GM19455 (cell line): ENCODE results near the gene FBXO36.
"Not testable (repeated sequence)": the region's sequence is repeated elsewhere in the genome, so short reads cannot be mapped to it uniquely, and the experiment has no call there.

ENCODE experiments used
- ATAC-seq: cut with Tn5 transposase; IDR thresholded peaks from one replicate; pipeline ENCODE4 v1.9.1; 2021; ENCODE audit not compliant: unreplicated experiment

Gene FBXO36

GRCh38 chr2:229956491-229956890 lies 34.2 kb downstream of the FBXO36 start:
- ATAC-seq: no peak

DNA sequence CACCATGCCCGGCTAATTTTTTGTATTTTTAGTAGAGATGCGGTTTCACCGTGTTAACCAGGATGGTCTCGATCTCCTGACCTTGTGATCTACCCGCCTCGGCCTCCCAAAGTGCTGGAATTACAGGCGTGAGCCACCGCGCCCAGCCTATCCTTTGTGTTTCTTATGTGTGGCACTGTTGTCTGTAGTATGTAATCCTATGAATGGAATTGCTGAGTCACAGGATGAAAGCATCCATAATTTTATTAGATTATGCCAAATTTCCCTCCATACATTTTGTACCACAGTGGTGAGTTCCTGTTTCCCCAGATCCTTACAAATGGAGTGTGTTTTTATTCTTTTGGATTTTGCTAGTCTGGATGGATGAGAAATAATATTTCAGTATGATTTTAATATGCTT lies 41.3 kb downstream of the FBXO36 start:
- ATAC-seq: not testable (repeated sequence)

DNA sequence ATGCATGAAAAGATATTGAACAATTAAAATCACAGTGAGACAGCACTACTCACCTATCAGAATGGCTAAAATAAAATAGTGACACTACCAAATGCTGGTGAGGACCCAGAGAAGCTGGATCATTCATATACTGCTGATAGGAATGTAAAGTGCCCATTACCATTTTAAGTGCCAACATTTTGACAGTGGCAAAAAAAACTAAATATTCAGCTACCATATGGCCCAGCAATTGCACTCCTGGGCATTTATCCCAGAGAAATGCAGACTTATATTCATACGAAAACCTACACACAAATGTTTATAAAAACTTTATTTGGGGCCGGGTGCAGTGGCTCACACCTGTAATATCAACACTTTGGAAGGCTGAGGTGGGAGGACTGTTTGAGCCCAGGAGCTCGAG lies 47.6 kb downstream of the FBXO36 start:
- no peak for ATAC-seq

GRCh38 chr2:229970406-229970805 lies 48.1 kb downstream of the FBXO36 start:
- ATAC-seq: no peak

DNA sequence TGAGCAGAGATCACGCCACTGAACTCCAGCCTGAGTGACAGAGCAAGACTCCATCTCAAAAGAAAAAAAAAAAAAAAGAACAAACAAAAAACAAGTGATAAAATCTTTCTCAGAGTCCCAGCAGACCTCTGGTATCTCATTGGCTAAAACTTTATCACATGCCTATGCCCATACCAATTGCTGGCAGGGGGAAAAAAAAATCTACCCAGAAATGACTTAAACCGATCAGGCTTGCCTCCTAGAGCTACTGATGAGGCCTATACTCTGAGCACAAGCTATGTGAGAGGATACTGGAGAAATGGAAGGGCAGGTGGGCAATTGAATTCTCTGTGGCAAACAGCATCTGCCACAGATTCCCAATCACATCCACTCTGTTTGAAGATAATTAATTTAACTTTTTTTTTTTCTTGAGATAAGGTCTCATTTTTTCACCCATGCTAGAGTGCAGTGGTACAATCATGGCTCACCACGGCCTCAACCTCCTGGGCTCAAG lies 49.0 kb downstream of the FBXO36 start:
- no peak for ATAC-seq

- ATAC-seq: no peak
Measured at GRCh38 chr2:229974266-229974665, 52.0 kb downstream of the FBXO36 start.

DNA sequence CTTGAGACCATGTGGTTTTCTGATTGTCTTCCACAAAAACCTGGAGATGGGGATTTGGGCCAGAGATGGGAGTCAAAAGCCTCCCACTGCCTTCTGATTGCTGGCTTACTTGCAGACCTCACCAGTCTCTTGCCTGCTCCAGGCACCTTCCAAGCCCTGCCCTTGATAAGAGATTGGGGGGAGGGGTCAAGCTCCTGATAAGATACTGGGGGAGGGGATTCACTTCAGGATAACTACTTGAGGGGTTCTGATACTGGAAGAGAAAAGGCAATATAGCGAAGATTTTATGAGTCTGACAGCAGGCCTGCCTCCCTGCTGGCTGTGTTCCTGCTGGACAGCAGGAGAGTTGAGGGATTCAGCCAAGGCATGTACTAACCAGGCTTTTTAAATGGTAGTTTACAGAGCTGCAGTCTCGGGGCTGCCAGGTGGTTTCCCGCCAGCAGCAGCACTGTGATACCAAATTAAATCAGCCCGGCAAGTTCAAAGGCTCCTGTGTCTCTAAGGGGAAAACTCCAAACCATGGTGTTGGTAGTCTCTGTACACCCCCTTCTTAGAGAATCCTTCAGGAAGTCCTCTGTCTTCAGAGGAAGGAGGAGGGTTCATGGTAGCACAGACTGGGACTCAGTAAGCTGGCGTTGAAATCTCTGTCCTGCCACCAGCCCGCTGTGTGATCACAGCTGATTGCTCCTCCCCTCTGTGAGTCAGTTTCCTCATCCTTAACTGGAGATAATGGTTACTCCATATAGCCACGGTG lies 58.3 kb downstream of the FBXO36 start:
- no peak for ATAC-seq

DNA sequence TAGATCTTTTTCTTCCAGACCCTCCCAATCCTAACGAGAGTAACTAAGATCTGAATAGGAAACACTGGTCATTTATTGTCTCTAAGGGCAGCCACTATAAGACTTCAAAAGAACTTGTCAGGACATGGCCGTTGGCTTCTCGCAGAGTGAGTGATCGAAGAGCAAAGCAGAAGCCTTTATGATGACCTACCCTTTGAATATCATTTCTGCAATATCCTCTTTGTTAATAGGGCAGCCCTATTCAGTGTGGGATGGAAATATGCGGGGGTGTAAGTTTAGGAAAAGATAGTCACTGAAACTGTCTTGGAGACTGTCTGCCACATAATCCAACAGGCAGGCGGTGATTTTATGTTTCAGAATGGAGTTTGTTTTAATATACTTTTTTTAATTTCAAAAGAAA lies 70.9 kb downstream of the FBXO36 start:
- ATAC-seq: no peak

DNA sequence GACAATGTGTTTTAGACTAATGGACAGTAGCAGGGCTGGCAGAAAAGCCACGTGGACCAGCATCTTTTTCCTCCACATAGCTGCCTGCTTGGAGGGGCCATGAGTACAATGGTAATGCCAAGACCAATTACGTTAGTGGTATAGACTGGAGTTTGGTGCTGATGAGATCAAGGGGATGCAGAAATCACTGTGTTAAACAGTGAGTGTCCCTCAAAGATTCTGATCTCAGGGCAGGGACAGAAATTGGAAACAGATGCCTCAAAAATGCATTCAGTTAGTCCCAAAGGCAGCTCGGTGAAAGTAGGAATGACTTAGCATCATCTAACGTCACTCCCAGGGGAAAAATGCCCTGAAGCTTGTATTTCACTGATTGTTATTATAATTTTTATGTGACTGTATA lies 74.0 kb downstream of the FBXO36 start:
- no peak for ATAC-seq

DNA sequence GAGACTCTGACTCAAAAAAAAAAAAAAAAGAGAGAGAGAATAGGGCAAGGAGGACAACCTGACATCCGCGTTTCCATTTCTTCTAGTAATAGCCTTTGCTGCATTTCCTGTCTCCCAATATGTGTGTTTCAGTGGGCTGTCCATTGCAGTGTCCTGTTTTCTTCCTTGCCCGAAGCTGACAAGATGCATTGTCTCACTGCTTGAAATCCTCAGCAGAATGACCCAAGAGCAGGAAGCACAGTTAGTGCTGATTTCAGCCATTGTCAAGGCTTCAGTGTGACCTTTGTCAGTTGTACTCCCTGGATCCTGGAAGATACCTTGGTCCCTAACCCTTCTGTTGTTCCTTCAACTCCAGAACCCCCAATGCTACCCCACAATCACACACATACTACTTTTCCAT lies 75.3 kb downstream of the FBXO36 start:
- ATAC-seq: no peak

DNA sequence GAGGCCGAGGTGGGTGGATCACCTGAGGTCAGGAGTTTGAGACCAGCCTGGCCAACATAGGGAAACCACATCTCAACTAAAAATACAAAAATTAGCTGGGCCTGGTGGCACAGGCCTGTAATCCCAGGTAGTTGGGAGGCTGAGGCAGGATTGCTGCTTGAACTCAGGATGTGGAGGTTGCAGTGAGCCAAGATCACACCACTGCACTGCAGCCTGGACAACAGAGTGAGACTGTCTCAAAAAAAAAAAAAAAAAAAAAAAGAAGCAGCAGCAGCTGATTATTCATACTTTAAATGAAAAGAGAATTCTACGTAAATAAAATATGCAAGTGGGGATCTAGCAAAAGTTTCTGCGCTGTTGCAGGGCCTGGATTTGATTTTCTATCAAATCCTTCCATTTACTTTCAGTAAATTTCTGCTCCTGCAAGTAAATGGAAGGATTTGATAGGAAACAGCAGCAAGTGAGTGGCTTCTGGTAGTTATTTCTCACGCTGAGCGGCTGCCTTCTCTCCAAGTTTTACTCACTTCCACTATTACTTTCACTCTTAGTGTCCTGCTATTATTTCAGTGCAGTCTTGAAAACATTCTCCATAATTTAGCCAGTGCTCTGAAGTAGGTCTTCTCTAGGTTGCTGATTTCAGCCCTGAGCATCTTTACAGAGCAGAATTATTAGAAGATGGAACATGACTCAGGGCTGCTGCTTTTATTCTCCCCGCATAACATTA lies 78.0 kb downstream of the FBXO36 start:
- ATAC-seq: peak; percentile 91

GRCh38 chr2:230007931-230008707 lies 85.8 kb downstream of the FBXO36 start:
- ATAC-seq: no peak

DNA sequence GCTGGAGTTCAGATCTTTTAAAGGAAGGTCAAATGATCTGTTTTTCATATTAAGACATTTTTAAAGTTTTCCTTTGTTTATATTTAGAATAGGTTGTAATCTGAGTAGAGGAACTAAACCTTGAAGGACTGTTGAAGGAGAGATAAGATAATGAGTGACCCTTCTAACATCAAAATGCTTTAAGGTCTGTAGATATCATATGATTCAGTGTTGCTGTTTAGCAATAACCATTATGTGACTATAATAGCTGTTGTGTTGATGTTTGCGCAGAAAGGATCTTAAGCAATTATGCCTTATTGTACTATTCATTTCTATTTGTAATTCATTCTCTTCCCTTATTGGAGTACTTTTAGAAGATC lies 86.4 kb downstream of the FBXO36 start:
- ATAC-seq: no peak

DNA sequence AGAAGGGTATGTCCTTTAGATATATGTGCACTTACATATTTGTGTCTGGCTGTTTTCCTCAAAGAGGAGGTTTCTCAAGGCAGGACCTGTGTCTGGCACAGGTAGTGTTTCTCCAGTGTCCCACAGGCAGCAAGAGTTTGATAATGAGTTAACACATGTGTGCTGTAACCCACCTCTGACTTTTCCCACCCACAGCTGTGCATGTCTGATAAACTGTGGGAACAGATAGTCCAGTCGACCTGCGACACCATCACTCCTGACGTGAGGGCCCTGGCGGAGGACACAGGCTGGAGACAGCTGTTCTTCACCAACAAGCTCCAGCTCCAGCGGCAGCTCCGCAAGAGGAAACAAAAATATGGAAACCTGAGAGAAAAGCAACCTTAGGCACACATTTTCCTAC lies 88.2 kb downstream of the FBXO36 start:
- no peak for ATAC-seq

GRCh38 chr2:230011617-230012016 lies 89.3 kb downstream of the FBXO36 start:
- no peak for ATAC-seq

GRCh38 chr2:230012267-230012884 lies 90.1 kb downstream of the FBXO36 start:
- ATAC-seq: no peak

DNA sequence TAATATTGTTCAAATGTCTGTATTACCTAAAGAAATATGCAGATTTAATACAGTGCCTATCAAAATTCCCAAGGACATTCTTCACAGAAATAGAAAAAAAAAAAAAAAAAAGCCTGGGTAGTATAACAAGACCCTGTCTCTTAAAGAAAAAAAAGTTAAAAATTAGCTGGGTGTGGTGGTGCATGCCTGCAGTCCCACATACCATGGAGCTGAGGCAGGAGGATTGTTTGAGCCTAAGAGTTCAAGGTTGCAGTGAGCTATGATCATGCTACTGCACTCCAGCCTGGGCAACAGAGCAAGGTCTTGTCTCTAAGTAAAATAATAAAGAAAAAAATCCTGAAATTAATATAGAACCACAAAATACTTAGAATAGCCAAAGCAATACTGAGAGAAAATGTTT lies 94.5 kb downstream of the FBXO36 start:
- no peak for ATAC-seq

- ATAC-seq: no peak
Measured at GRCh38 chr2:230018153-230018552, 95.8 kb downstream of the FBXO36 start.

GRCh38 chr2:230019742-230020141 lies 97.4 kb downstream of the FBXO36 start:
- ATAC-seq: no peak

- no peak for ATAC-seq
Measured at GRCh38 chr2:230023313-230023712, 101.0 kb downstream of the FBXO36 start.

DNA sequence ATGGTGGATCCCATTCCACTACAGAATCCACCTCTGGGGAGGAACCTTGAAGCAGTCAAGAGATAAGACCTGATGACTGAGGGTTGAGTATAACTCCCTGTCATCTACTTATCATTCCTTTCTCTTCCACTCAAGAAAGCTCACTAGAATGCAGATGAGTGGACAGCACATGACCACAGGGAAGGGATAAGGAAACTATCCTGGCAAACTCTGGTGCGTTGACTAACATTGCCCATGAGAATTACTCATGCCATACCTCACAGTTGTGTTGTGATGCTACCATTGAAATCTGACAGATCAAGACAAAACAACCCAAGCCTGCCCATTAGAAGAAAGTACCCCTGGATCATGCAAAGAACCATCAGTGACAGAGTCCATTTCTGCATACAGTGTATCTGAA lies 119.9 kb downstream of the FBXO36 start:
- no peak for ATAC-seq
